NCI-H187 (cell line): Measurements from ENCODE around the gene AFAP1.

Experiments
- DNase-seq, 2 experiments: peaks; one replicate each; lab custom pipeline; 2025; lab: John Stamatoyannopoulos, UW

AFAP1 gene

GRCh38 chr4:7784131-7784870 lies 155.4 kb downstream of the AFAP1 start:
- DNase-seq, result no peak

DNA sequence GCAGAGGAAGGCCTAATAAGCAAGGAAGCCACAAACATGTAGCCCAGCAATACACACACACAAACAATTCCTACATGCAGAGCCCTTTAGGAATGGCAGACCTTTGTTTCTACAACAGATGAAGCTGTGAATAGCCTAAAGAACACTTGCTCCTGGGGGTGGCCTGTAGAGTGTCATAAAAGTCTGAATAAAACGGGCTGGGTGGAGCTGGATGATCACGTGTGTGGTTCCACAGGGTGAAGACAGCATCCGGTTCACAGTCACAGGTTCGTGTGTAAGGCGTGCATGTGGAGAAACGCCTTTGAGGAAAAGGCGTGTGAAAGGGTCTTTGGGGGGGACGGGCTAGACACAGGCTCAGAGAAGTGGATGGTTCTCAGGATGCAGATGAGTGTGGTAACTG lies 156.1 kb downstream of the AFAP1 start:
- no peak for DNase-seq

- DNase-seq, result no peak
Measured at GRCh38 chr4:7782783-7783182, 156.9 kb downstream of the AFAP1 start.

DNA sequence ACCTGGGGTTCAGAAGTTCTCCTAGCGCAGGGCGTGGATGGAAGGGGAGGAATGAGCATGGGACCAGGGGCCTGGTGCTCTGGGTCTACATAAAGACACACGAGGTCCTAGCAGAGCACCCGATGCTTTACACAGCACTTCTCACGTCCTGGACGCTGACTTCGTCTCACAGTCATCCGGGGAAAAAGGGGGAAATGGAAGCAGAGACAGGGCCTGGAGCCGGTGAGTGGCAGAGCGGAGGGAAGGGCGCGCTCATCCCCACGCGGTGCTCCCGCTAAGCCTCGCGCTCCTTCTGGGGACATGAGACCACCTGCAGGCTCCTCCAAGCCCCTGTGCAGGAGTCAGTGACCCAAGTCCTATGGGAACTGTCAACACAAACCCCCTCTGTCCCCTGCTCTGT lies 157.7 kb downstream of the AFAP1 start:
- DNase-seq, result no peak

GRCh38 chr4:7781366-7781765 lies 158.3 kb downstream of the AFAP1 start:
- DNase-seq, result no peak

GRCh38 chr4:7780751-7781348 lies 158.8 kb downstream of the AFAP1 start:
- DNase-seq, result no peak

DNA sequence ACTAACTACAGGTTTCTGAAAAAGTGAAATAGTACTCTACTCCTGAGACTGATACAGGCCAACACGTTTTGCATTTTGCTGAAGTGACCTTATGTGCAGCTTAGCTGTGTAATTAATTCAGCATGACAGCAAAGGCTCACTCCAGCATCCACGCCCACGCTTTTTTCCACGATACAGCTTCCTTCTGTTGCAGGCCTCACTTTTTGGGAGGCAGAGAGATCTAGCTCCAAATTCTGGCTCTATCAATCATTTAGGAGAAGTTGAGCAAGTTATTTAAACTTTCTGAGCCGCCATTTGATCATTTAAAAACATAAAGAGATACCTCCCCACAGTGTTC lies 160.3 kb downstream of the AFAP1 start:
- DNase-seq, result no peak

DNA sequence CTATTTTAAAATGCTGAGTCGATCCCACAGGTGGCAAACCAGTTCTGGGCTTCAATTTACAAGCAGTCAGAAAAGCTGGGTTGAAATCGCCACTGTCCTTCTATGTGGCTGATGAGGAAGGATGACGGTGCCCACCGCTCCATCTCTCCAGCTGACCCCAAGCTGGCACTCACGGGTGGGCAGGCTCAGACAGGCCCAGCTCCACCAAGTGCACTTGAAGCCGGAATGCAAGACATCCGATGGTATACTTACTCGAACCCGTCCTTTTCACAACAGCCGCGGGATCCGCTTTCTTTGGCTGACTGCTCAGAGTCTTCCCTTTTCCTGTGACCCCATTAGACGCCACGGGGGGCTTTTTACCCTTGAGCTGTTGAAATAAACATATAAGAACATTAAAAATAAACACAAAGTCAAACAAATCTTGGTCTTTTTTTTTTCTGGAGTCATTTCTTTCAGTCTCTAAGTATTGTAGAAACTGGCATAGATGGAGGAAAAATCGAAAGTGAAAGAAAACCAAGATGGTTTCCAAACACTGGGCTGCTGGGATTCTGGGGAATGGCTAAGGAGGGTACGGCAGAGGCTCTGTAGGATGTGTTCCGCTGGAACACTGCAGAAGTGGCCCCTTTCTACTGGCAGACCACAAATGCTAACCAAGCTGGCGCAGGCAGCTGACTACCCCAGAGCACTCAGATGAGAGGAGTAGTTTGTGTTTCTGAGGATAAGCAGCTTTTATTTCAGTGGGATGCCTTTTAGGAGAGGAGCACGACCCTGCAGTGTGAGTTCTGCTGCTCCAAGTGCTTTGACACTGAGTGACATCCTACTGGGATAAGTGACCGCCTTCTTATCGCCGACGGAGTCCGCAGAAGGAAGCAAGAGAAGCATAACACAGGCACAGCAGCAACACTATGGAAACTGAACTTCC lies 160.9 kb downstream of the AFAP1 start:
- DNase-seq, result no peak

- no peak for DNase-seq
Measured at GRCh38 chr4:7777871-7778509, 161.7 kb downstream of the AFAP1 start.

DNA sequence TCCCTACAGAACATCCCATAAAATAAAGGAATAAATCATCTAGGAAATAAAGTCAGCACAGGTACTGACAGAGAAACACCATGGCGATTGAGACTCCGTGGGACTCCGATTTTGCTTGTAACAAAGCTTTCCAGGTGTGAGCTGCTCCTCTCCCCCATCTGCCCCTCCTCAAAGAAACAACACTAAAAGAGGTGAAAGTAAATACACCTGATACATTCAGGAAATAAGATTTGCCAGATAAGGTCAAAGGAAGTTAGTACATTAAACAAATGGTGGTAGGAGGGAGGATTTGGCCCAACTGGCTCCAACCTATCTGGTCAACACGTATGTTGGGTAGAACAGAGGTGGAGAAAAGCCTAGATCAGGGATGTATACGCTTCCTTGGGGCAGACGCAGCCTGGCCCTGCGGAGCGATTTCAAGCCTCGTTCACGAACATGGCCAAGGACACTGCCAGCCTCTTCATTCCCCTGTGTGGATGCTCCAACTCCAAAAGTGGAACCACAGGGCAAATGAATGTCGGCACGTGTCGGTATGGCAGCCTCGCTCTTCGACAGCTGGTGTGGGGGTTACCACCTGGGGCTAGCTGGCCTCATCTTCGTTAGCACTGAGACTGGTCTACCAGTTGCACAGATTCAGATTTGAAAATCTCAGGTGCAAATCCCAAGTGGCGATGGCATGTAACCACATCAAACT lies 162.5 kb downstream of the AFAP1 start:
- no peak for DNase-seq

GRCh38 chr4:7775396-7775795 lies 164.3 kb downstream of the AFAP1 start:
- no peak for DNase-seq

- no peak for DNase-seq
Measured at GRCh38 chr4:7774301-7775294, 165.1 kb downstream of the AFAP1 start.

DNA sequence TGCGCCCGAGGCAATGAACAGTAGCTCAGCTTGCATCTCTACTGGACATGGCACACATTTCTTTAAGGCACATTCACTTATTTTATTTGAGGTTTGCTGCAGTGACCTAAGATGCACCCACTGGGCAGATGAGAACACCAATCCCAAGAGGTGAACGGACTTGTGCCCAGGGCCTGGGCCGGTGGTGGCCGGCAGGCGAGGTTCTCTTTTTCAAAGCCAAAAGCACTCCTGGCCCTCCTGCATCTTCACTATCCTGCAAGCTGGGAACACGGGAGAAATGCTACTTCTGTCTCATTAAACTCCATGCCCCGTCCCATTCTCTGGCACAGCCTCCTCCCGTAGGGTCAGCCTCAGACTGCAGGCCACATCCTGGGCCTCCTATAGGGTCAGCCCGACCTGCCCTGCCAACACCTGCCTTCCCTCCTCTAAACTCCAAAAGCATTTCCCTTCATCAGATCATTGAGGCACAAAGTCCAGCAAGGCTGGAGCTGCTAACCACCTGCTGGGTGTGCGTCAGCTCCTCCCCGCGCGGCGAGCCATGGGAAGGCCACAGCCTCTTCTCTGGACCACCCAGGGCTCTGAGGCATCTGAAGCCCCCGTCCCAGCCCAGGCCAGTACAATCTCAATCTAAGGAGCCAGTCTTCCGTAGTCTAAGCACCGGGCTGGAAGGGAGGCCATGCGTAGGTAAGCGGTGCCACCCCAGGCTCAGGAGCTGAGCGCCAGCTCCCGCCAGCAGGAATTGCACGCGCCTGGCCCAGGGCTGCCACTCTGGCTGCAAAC lies 166.1 kb downstream of the AFAP1 start:
- no peak for DNase-seq

DNA sequence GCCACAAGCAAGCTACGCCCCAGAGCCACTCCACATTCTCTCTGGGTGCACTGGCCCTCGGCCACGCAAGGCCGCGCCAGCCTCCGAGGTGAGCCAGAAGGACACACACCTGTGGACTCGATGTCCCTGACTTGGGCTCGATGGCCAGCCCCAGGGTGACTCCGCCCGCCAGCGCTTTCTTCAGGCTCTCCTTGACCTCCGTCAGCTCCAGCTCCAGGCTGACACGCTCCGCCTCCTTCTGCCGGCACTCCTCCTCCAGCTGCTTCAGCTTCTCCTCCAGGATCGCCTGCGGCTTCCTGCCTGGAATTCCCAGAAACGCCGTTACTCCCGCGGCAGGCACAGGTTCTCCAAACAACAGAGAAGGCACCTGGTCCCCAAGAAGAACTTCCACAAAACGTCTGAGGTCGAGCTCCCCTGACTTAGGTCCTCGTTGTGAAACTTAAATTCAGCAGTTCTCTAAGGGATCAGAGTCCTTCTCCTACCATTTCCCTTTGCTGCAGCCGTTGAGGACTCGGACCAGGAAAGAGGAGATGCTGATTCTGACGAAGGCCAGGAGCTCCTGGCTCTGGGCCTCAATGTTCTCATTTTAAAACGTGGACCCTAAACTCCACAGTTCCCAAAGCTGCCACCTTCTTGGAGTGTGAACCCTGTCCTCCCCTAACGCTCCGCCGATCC lies 166.8 kb downstream of the AFAP1 start:
- no peak for DNase-seq

DNA sequence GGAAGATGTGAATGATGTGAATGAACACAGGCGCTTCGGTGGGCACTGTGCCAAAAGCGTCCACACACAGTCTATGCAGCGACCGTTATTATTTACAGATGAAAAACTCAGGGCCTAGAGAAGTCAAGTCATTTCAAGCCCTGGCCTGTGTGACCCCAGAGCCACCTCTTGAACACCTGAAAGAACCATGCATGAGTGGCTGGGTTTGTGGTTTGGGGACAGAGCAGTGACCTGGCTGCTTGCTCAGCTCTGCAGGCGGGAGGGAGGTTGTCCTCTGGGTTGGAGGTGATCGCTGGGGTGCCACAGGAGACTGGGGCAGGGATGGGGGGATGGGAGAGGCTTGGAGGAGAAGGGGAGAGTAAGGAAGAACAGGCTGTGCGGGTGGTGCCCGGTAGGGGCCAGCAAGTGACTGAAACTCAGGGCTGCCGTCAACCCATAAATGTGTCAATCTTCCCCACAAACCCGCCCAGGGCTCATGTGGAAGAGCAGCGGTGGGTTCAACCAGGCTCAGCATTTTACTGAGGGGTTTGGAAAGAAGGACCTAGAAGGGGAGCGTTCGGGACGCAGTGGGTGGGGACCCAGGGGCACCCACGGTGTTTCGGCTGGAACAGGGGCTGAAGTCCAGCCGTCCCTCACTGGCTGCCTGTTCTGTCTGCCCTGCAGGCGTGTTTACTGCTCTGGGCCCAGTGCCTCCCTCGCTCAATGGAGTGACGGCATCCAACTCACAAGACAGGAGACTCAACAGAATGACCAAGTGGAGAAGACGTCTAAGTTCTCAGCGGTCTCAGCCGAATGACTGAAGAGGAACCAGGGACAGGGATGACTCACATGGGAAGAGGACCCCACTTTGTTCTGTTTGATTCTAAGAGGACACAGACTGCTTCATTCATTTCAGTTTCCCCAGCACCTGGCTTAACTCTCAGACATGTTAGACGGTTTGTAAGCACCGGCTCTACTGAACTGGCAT lies 167.8 kb downstream of the AFAP1 start:
- DNase-seq, result no peak

- no peak for DNase-seq
Measured at GRCh38 chr4:7771056-7771455, 168.6 kb downstream of the AFAP1 start.

DNA sequence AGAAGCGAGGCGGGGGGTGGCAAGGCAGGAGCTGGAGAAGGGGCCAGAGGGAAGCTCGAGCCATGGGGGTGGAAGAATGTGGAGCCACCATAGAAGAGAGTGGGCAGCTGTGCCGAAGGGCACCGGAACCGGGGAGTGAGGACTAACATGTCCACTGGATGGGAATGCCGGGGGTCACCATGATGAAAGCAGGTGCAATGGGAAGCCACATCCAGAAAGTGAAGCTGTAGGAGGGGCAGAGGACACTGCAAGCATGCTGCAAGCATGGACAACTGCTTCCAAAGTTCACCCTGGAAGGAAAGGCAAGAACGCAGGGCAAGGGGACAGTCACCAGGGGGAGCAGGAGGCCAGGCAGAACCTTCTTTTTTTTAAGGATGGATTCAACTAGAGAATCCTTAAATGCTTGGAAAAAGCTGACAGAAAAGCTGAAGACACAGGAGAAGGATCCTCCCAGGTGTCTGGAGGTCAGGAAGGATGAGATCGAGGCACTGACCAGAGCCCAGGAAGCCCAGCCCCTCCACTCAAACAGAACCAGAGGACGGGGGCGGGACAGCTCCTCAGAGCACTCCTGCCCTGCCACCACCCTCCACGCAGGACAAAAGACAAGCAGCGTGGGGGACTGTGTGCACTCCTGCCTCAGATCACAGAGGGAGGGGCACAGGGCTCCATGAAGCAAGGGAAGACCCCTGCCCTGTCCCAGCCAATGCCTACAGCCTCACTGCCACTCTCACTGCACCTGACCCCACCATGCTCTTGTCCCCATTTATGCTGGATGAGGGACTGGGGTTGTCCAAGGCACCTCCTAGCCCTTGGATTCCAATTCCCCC lies 169.2 kb downstream of the AFAP1 start:
- no peak for DNase-seq
